G401.6 (cell line): Measurements from ENCODE around the gene STIMATE.

Source experiments
- FAIRE-seq: peaks from 2 replicates; lab custom pipeline; 2012; peaks lifted over from hg19 to GRCh38; lab: Jason Lieb, UNC

STIMATE gene

DNA sequence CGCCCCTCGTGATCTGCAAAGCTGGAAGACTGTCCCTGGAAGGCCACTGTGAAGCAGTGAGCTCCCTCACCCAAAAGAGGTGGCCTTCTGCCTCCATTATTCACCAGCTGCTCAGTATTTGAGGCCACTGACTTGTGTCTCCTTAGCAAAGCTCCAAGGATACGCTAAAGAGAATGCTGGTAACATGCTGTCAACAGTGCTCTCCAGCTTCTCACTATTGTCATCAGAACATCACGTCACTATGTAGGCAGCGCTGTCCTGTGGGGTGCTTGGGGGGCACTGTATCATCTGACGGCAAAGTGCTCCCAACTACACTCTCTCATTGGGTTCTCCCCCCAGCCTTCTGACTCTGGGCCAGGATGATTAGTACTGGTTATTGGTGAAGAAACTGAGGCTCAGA is 81.1 kb downstream of the STIMATE start:
- no peak for FAIRE-seq

DNA sequence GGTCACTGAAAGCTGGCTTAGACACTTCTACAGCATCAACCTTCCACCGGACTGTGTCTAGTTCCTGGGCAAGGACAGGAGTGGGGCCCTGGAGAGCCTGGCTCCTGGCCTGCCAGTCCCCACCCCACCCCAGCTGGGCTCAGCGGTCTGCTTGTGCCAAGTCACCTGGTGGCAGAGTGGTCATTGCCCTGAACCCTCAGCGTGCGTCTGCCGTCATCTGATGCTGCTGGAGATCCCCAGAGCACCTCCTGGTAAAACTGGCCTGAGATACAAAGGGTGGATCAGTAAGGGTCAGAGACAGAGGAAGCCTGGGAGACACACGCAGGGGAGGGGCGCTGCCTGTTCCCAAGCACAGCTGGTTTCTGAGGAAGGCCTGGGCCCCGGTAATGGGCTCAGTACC is 83.5 kb downstream of the STIMATE start:
- no peak for FAIRE-seq

DNA sequence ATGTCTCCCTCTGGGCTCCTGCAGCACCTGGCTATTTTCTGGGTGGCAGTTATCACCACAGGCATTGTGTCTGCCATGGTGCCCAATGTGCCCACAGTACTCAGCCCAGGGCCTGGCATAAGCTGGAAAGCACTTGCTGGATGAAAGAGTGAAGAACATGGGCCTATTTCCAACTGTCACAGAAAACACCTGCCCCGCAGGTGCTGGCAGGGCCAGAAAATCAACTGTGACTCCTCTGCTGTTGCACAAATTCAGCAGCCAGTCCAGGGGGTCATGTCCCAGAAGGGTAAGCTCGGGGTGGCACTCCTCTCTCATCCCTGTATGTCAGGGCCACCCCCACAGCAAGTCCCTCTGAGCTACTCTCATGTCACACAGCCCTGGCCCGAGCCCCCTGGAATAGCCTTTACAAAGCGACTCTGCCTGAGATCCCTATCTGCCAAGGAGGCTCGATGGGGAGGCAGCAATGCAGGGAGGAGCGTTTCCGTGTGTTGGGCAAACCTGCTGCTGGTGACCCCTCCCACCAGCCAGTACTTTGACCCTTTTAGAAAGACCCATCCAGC is 85.8 kb downstream of the STIMATE start:
- FAIRE-seq = no peak

DNA sequence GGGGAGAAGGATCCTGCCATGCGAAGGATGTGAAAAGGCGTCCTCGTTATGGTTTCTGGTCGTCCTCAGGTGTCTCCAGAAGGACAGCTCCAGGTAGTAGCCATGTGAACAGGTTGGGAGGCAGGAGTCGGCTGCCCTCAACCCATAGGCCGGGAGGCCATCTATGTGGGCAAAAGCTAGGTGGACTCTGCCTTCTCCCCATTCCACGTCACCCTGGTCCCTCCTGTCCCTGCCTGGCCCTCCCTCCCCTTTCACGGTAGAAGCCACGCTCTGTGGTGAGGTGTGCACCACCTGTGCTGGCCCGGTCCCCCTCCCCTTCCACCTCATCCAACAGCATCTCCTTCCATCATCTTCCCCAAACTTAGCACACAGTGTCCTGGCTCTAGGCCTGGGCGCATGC is 86.4 kb downstream of the STIMATE start:
- FAIRE-seq = no peak

DNA sequence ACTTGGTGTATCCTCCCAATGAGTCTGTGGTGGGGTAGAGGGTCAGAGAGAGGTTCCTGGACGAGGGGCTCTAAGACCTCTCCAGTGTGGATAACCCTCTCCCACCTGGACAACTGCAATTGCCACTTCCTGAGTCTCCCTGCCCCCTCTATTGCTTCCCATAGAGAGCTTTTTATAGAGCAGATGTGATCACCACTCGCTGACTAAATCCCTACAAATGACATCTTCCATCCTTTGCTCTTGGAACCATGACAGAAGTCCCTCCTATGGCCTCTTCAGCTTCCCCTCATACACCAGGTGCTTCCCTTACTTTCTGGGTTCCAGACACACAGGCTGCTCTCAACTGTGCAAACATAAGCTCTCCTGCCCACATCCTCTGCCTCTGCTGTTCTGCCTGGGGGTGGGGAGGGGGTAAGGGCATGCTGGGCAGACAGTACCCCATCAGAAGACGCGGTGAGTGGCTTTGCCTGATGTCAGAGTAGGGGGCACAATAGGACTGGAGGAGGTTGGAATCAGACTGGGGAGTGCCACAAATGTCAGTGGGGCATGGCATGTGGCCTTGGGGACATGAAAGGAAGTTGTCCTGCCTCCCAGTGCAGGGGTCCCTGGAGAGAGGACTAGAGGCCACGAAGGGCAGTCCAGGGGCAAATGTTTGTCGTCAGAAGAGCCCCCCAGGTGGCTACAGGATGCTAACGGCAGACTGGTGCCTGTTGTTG is 87.5 kb downstream of the STIMATE start:
- no peak for FAIRE-seq

DNA sequence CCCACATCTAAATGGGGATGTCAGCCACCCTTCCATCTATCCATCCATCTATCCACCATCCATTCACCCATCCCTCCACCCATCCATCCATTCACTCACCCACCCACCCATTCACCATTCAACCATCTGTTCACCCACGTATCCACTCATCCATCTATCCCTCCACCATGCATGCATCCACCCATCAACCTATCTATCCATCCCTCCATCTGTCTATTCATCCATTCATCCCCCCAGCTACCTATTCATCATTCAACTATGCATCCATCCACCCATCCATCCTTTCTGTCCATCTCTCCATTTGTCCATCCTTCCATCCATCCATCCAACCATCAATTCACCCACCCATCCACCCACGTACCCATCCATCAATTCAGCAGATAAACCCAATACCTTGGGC is 88.2 kb downstream of the STIMATE start:
- no peak for FAIRE-seq

DNA sequence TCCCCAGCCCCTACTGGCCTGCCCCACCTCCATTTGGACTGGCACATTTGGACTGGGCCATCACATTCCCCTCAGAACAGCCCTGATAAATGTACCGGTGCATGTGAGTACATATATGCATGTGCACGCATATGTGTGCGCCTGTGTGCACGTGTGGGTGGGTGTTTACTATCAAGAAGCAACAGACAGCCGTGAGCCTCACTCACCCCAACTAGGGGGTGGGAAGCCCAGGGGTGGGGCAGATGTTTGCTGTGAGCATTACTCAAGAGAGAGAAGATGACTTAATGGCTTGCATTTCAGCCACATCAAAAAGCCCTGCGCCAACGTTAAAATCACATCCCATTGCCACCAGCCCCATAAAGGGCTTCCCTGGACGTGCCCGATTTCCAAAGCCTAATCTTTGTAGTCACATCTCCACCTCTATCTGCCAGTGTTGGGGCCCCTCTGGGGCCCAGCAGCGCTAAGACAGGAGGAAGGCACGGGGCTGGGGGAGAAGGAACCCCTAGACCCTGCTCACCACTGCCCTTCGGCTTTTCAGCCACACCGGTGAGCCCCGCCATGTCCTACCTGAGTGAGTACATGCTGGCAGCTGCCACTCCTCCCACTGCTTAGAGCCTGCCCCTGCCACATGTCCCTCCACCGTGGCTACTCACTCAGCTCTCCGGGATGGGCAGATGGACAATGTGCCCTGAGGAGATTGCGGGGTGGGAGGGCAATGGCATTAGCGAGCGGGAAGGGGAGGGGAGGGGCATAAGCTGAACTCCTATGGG is 91.9 kb downstream of the STIMATE start:
- no peak for FAIRE-seq

DNA sequence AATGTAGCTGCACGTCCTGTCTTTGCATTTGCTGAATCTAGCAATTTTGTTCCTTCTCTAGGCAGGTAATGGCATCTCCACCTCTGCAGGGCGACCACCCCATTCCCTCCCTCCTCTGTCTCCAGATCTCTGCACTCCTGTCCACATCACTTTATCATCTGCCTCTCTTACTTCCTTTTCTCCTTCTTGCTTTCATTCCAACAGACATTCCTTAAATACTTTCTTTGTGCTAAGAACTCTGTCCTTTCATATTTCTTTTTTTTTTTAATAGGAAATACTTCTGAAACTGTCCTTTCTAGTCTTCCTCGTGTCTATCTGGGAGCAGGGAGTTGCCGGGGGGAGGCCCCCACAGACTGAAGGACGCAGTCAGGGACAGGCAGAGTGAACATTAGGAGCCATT is 95.5 kb downstream of the STIMATE start:
- no peak for FAIRE-seq

DNA sequence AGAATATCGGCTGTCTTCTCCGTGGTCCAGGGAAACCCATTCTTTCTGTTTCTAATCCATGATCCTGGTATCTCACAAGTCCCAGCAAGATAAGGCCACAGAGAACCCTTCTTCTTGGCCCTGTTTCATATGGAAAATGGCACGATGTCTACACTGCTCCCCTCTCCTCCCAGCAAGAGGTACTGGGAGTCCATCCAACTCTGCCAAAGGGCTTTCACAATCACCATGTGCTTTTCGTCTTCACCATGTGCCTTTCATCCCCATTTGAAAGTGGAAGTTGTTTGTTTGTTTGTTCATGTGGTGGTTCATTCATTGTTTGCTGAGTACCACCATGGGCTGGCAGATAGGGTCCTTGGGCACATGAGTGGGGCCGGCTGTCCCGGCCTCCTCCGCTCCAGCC is 97.3 kb downstream of the STIMATE start:
- FAIRE-seq = no peak

DNA sequence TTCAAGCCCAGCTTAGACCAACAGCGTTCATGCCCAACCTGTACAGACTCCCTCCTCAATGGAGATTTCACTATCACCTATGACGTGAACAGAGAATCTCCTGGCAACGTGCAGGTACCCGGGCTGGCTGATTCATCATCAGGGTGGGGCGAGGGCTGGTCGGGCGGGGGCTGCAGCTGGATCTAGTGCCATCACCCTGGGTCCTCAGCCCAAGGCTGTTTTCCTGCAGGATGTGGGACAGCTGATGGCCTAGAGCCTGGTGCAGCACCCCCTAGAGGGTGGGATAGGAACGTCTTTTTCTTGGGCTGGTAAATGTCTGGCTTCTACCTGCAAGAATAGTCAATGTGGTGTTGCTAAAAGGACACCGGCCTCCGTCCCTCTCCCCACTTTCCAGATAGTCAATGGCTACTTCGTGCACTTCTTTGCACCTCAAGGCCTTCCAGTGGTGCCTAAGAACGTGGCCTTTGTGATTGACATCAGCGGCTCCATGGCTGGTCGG is 98.3 kb downstream of the STIMATE start:
- FAIRE-seq = no peak

DNA sequence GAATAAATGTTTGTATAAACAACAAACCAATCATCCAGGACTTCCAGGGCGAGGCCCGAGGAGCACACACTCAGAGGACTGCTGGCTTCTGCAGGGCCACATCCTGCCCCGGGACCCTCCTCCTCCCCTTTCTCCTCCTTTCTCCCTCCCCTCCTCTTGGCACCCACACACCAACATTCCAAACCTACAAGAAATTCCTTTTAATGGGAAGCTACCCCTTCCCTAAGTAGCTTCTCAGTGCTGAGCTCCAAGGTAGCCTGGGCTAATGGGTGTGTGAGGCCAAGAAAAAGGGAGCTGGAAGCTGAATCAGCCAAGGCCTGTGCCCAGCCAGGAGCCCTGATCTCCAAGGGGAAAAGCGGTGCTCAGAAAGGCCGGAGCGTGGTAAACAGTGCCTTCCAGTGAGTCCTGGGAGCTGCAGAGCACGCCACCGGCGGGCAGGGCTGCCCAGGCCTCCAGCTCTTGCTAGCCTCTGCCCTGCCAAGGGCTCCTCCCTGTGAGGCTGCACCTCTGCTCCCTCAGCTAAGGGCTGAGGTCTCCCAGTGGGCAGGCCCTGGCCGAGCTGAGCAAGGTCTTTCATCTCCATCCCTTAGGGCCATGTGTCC is 98.9 kb downstream of the STIMATE start:
- FAIRE-seq = no peak

DNA sequence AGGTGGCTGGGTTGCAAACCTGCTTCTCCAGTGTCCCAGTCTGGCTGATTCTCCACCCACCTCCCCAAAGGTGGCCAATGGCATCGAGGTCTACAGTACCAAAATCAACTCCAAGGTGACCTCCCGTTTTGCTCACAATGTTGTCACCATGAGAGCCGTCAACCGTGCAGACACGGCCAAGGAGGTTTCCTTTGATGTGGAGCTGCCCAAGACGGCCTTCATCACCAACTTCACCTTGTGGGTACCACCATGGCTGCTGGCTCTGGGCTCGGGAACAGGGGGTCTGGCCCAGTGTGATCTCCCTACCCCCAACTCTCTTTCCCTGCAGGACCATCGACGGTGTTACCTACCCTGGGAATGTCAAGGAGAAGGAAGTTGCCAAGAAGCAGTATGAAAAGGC is 100.9 kb downstream of the STIMATE start:
- no peak for FAIRE-seq

DNA sequence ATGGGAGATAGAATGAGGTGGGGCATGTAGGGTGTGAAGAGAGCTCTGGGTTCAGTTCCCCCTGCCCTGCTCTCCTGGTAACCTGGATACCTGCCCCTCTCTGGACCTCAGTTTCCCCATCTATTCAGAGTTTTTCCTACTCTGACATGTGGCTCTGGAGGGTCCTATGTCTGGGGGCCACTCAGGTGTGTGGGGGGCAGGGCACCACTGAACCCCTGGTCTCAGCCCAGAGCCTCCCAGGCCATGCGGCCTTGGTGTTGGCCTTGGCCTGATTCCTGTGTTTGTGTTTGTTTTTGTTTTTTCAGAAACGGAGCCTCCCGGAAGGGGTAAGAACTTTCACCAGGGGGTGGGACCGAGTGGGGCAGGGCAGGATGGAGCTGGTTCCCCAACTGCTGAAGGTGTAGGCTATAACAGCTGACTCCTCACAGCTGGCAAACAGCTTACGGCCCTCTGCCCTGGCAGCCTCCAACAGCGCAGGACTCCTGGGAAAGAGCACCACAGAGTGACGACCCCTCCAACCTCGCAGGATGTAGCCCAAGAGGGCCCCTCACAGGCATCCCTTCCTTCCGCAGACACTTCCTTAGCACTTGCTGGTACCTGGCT is 101.9 kb downstream of the STIMATE start:
- FAIRE-seq = no peak

DNA sequence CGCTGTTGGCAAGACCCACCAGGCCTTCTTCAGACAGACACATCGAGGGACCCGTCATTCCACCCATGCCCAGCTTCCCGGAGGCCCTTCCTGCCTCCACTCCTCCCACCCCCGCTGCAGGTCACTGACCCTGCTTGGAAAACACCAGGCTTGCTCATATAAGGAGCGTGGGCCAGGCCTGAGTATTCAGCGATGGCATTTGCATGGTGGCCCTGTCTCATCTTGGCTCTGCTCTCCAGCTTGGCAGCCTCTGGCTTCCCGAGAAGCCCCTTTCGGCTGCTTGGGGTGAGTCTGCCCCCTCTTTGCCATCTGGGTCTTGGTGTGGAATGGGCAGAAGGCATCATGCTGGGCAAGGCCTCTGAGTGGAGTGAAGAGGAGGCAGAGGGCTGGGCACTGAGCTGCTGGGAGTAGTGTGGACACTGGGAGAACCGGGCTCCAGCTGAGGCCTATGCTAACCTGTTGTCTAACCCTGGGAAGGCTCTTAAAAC is 102.7 kb downstream of the STIMATE start, which contains the start of gene ITIH3:
Gene ITIH3, plus strand, starts transcription at position 185 of the 488 bp plus-strand sequence. Its CDS starts 8 bp downstream, at position 193.
- FAIRE-seq = no peak

DNA sequence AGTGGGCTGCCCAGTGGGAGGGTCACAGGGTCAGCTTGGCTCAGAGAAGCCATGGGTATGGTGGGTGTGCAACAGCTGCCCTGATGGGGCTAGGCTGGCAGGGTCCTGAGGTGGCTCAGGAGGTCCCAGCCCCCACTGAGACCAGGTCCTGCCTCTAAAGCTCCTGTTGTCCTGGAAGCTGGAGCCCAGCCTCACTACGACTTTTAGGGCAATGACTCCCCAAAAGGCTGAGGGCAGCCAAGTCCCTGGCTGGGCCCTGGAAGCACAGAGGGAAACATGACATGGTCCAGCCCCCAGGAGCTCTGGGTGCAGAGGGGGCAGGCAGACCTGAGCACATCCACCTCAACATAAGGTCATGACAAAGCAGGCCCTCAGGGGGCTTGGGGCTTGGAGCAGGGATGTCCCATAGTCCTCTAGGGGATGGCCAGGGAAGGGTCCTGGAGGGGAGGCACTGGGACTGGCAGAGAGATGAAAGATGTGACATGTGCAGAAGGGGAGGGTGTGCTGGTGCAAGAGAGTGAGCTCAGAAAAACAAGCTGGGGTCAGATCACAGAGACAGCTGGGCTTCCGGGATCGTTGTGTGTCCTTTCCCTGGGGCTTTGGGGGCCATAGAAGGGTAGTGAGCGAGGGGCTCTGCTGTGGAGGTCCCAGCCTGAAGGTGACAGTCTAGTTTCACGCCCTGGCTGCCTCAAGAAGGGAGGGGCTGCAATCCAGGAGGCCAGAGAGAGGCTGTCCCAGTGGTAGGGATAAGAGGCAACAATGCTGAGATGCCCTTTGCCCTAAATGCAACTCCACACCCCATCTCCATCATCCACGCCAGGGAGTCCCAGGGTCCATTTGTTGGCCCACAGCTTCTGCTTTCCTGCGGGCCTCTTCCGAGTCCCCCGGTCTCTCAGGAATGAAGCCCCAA is 103.4 kb downstream of the STIMATE start:
- FAIRE-seq = no peak

DNA sequence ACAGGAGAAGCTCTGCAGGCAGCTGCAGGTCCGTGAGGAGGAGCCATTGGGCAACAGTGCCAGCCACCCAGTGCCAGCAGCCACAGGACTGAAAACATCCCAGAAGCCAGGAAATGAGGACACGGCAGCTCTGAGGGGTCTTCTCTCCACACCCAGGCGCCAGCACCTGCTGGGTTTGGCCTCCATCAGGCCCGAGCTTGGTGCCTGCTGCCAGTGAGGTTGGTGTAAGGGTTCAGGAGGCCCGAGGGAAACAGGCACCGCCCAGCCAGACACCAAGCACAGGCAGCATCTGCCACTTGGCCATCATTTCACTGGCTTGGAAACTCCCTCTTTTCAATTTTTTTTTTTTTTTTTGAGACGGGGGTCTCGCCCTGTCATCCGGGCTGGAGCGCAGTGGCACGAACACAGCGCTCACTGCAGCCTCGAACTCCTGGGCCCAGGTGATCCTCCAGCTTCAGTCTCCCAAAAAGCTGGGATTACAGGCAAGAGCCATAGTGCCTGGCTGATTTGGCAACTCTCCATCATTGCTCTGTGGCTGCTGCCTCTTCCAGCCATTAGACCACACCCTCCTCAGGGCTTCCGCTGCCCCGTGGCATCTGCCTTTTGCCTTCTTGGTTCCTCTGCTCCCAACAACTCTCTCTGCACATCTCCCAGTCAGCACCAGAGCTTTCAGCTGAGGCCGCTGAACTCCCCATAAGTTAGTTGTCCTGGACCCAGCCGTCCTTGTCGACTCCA is 104.2 kb downstream of the STIMATE start:
- FAIRE-seq = no peak

DNA sequence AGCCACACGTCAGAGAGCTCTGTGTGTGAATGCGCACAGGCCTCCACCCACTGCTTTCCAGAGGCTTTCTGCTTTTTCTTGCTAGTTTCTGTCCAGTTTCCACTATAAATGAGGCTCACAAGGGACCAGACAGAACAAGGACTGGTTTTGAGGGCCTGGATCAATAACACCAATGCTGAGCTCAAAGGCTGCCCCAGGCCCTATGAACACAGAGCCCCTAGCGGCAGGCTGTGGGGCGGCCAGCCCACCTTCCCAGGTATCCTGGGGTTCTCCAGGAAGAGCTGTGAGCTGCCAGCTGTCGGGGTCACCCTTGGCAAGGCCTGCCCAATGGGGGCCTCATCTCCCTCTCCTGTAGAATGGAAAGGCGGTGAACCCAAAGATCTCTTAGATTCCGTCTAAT is 104.9 kb downstream of the STIMATE start:
- FAIRE-seq = no peak

DNA sequence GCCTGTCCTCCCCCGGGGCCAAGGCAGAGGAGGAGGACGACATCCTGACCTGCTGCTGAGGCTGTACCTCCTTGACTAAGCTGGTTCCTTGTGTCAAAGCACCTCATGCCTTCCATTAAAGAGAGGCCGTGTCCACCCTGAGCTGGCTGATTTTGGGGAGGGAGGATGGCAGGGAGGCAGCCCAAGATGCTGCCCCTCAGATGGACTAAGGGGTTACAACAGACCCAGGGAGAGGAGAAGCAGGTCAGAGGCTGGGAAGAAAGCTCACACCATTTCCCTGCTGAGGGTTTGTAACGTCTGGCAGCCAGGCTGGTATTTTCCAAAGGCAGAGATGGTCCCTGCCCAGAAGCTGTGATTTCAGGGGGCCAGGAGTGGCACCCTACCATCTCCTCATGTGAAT is 105.4 kb downstream of the STIMATE start:
- FAIRE-seq = no peak

DNA sequence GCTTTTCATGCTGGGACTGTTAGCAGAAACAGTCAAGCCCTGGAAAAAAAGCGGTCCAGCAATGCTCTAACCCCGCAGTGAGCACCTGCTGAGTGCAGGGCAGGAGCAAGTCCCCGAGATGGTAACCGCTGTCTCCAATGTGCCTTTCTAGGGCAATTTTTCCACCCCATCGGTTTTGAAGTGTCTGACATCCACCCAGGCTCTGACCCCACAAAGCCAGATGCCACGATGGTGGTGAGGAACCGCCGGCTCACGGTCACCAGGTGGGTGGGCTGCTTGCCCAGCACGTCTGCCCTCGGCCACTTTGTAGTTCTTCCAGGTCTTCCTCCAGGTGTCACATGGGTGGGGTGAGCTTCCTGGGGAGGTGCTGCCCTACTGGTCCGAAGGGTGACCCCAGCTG is 106.0 kb downstream of the STIMATE start:
- FAIRE-seq = no peak

DNA sequence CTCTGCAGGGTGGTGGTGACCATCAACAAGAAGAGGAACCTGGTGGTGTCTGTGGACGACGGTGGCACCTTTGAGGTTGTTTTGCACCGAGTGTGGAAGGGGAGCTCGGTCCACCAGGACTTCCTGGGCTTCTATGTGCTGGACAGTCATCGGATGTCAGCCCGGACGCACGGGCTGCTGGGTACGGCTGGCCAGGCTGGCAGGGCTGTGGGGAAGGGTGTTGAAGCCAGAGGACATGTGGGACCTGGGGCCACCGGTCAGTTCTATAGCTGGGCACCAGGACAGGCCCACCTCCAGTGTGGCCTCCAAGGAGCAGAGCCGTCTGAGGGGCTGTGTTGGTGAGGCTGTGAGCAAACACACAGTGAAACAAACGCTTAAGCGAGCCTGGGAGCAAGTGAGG is 106.6 kb downstream of the STIMATE start:
- FAIRE-seq = no peak

DNA sequence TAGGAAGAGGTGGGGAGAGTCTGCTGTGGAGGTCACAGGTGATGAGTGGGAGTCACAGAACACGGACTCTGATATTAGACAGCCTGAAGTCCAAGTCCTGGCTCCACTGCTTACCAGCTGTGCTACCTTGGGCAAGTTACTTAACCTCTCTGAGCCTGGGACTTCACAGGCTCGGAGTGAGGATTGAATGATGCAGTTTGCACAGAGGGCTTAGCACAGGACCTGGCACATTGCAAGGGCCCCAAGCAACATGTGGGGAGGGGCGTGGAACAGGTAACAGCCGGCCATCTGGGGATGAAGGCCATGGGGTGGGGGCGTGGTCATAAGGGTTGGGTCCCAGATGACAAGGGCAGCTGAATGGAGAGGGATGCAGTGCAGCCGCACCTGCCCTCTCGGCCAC is 107.0 kb downstream of the STIMATE start:
- FAIRE-seq = no peak
